ENCODE data around the gene PTPA. TPM values are rescaled to one million over a fixed set of nuclear protein-coding genes. Genes with fewer than 3 reads are reported as not detected.

PTPA gene
- total RNA-seq, 1 donor from 2014 or later: 160 TPM

DNA sequence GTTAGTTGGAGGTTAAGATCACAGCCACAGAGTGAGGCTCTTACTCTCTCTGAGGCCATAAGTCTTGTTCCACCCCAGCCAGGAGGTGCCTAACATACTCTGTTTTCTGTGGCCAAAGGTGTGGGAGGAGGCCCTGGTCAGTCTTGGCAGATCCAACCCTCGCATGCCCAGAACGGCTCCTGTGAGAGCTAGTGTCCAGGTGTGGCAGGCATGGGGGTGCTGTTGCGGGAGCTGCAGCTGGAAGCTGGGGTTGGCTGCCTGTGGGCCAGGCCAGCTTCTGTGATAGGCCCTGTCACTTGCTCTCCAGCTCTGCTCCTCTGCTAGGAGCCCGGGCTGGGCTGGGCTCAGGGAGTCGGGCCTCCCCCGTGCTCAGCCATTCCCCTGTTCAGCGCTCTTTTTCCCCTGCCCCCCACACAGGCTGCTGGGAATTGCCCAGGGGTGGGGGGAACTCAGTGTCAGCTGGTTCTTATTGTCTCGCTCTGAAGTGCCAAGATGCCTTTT, 35.3 kb downstream of the PTPA start:
- DNase-seq (ENCODE audit: low spot score in 2 of 2, unreplicated experiment in 2 of 2): no peak
- Mint-ChIP-seq H3K4me1 (peaks cover 48% of the 10 kb centered on the region), H3K36me3 (peaks cover 17% of the 10 kb centered on the region), H3K4me3 (peak overlapping the region; percentile 35), H3K9me3 (no peaks in the 10 kb centered on the region), H3K27ac (peak overlapping the region; percentile 97), H3K27me3 (ENCODE audit: low read depth) (no peaks in the 10 kb centered on the region)
- no peak for TF ChIP-seq CTCF (IDR thresholded peaks at IDR 0.05; ENCODE audit: unreplicated experiment)

- no peak for DNase-seq (ENCODE audit: low spot score in 2 of 2, unreplicated experiment in 2 of 2)
- TF ChIP-seq CTCF (IDR thresholded peaks at IDR 0.05; ENCODE audit: unreplicated experiment): no peak
- H3K4me3 Mint-ChIP-seq: no peak overlapping the region
- no peak overlapping the region for H3K27ac Mint-ChIP-seq
- H3K9me3 Mint-ChIP-seq: no peaks in the 10 kb centered on the region
- H3K4me1 Mint-ChIP-seq: peaks cover 29% of the 10 kb centered on the region
- H3K27me3 Mint-ChIP-seq (ENCODE audit: low read depth): no peaks in the 10 kb centered on the region
- H3K36me3 Mint-ChIP-seq: peaks cover 20% of the 10 kb centered on the region
These were observed 37.4 kb downstream of the PTPA start for GRCh38 chr9:129148463-129149204.

GRCh38 chr9:129149442-129149841, 38.2 kb downstream of the PTPA start:
- no peak for TF ChIP-seq CTCF (IDR thresholded peaks at IDR 0.05; ENCODE audit: unreplicated experiment)
- Mint-ChIP-seq H3K9me3 (no peaks in the 10 kb centered on the region), H3K4me1 (peaks cover 24% of the 10 kb centered on the region), H3K4me3 (no peak overlapping the region), H3K27ac (no peak overlapping the region), H3K36me3 (peaks cover 17% of the 10 kb centered on the region), H3K27me3 (ENCODE audit: low read depth) (no peaks in the 10 kb centered on the region)
- DNase-seq (ENCODE audit: low spot score in 2 of 2, unreplicated experiment in 2 of 2): no peak

DNA sequence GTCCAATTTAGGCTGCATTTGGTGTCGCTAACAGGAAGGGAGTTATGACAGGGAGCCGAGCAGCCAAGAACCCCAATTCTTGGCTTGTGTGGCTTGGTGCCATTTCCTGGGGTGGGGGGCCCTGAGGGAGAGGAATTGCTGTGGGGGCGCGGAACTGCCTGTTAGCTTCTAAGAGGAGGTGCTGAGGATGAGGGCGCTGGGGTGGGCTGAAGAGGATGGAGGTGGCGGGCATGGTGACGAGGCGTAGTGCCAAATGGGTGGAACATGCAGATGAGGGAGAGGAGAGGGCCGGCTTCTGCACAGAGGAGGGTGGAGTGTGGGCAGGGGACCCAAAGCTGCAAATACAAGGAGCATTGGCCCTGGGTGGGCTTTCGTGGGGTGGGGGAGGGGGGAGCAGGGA, 38.9 kb downstream of the PTPA start:
- no peak for TF ChIP-seq CTCF (IDR thresholded peaks at IDR 0.05; ENCODE audit: unreplicated experiment)
- no peaks in the 10 kb centered on the region for H3K9me3 Mint-ChIP-seq

GRCh38 chr9:129150672-129151211, 39.5 kb downstream of the PTPA start:
- H3K27me3 Mint-ChIP-seq (ENCODE audit: low read depth): no peaks in the 10 kb centered on the region
- H3K27ac Mint-ChIP-seq: no peak overlapping the region
- DNase-seq (ENCODE audit: low spot score in 2 of 2, unreplicated experiment in 2 of 2): no peak
- H3K36me3 Mint-ChIP-seq: peaks cover 17% of the 10 kb centered on the region
- H3K4me3 Mint-ChIP-seq: no peak overlapping the region
- peaks cover 16% of the 10 kb centered on the region for H3K4me1 Mint-ChIP-seq
- no peaks in the 10 kb centered on the region for H3K9me3 Mint-ChIP-seq
- TF ChIP-seq CTCF (IDR thresholded peaks at IDR 0.05; ENCODE audit: unreplicated experiment): no peak

More for the DNA sequence above, 38.9 kb downstream of the PTPA start:
- Mint-ChIP-seq H3K27me3 (ENCODE audit: low read depth) (no peaks in the 10 kb centered on the region), H3K4me3 (no peak overlapping the region), H3K36me3 (peaks cover 17% of the 10 kb centered on the region), H3K27ac (no peak overlapping the region), H3K4me1 (peaks cover 22% of the 10 kb centered on the region)
- DNase-seq (ENCODE audit: low spot score in 2 of 2, unreplicated experiment in 2 of 2): no peak

Data from mesothelial cell of epicardium (in vitro differentiated cells).